ENCODE data around the gene A2ML1.
"Not testable (repeated sequence)": the region's sequence is repeated elsewhere in the genome, so short reads cannot be mapped to it uniquely, and the experiment has no call there.

Gene A2ML1

DNA sequence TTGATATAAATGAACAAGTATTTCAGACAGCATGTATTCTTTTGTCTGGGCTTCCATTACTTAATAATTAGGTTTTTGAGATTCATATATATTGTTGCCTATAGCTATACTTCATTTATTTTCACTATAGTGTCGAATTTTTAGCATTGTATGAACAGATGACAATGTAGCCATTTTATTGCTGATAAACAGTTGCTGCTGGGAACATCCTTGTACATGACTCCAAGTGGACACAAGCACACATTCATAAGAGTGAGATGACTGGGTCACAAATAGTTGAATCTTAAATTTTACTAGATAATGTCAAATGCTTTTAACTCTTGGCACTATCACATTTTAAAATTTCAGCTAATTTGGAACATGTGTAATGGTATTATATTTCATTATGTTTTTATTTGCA, 72.6 kb downstream of the A2ML1 start:
- DNase-seq (ENCODE audit: low spot score): no peak
- in situ Hi-C loops (cut with MboI; ENCODE audit: low pct_unique_long_range_greater_than_20kb, low sequenced_read_pairs, unreplicated experiment): no loop called here
- TF ChIP-seq, protein P1, sequence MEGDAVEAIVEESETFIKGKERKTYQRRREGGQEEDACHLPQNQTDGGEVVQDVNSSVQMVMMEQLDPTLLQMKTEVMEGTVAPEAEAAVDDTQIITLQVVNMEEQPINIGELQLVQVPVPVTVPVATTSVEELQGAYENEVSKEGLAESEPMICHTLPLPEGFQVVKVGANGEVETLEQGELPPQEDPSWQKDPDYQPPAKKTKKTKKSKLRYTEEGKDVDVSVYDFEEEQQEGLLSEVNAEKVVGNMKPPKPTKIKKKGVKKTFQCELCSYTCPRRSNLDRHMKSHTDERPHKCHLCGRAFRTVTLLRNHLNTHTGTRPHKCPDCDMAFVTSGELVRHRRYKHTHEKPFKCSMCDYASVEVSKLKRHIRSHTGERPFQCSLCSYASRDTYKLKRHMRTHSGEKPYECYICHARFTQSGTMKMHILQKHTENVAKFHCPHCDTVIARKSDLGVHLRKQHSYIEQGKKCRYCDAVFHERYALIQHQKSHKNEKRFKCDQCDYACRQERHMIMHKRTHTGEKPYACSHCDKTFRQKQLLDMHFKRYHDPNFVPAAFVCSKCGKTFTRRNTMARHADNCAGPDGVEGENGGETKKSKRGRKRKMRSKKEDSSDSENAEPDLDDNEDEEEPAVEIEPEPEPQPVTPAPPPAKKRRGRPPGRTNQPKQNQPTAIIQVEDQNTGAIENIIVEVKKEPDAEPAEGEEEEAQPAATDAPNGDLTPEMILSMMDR (IDR thresholded peaks at IDR 0.05; ENCODE audit: extremely low read depth, insufficient read depth, missing control alignments): no peak

DNA sequence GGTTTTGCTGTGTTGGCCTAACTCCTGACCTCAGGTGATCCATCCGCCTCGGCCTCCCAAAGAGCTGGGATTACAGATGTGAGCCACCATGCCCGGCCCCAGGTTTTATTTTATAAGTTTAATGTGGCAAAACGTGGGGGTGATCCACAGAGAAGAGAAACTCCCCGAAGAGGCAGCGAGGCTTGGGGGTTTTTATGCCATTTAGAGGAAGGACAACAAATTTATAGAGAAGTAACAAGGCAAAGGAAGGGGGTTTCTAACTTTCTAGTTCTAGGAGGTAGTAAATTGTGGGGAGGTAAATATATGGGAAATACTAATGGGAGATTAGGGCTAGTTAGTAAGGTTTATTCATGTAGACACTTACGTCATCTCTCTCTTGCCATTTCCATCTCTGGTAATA, 74.7 kb downstream of the A2ML1 start:
- TF ChIP-seq, protein P1 (IDR thresholded peaks at IDR 0.05; ENCODE audit: extremely low read depth, insufficient read depth, missing control alignments): no peak
- DNase-seq (ENCODE audit: low spot score): no peak
- in situ Hi-C loops (cut with MboI; ENCODE audit: low pct_unique_long_range_greater_than_20kb, low sequenced_read_pairs, unreplicated experiment): no loop called here

DNA sequence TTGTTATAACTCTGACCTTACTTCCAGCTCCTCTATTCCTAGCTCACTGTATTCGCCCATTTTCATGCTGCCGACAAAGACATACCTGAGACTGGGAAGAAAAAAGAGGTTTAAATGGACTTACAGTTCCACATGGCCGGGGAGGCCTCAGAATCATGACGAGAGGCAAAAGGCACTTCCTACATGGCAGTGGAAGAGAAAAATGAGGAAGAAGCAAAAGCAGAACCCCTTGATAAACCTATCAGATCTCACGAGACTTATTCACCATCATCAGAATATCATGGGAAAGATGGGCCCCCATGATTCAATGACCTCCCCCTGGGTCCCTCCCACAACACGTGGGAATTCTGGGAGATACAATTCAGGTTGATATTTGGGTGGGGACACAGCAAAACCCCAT, 77.4 kb downstream of the A2ML1 start:
- DNase-seq (ENCODE audit: low spot score): no peak
- TF ChIP-seq, protein P1 (IDR thresholded peaks at IDR 0.05; ENCODE audit: extremely low read depth, insufficient read depth, missing control alignments): no peak
- in situ Hi-C loops (cut with MboI; ENCODE audit: low pct_unique_long_range_greater_than_20kb, low sequenced_read_pairs, unreplicated experiment): no loop called here

DNA sequence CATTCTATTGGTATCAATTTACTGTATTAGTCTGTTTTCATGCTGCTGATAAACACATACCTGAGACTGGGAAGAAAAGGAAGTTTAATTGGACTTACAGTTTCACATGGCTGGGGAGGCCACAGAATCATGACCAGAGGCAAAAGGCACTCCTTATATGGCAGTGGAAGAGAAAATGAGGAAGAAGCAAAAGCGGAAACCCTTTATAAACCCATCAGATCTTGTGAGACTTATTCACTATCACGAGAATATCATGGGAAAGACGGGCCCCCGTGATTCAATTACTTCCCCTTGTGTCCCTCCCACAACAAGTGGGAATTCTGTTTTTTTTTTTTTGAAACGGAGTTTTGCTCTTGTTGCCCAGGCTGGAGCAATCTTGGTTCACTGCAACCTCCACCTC, 80.3 kb downstream of the A2ML1 start:
- in situ Hi-C loops (cut with MboI; ENCODE audit: low pct_unique_long_range_greater_than_20kb, low sequenced_read_pairs, unreplicated experiment): not testable (repeated sequence)

DNA sequence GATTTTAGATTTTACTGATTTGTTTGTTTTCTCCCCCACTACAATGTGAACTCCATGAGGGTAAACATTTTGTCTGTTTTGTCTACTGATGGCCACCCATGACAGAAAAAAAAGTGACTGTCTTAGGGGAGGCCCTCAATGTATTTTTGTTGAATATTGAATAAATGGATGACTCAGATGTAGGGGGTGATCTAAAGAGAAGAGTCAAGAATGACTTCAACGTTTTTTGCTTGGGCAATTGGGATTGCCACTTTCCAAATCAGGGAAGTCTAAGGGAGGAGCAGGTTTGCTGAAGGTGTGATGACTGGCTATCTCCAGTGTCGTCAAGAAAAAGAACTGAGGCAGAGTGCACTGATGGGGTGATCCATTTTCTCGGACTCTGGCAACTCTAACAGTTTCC, 81.2 kb downstream of the A2ML1 start:
- DNase-seq (ENCODE audit: low spot score): no peak
- TF ChIP-seq, protein P1 (IDR thresholded peaks at IDR 0.05; ENCODE audit: extremely low read depth, insufficient read depth, missing control alignments): no peak
- in situ Hi-C loops (cut with MboI; ENCODE audit: low pct_unique_long_range_greater_than_20kb, low sequenced_read_pairs, unreplicated experiment): no loop called here

More for the DNA sequence above, 80.3 kb downstream of the A2ML1 start:
- not testable (repeated sequence) for DNase-seq (ENCODE audit: low spot score)

DNA sequence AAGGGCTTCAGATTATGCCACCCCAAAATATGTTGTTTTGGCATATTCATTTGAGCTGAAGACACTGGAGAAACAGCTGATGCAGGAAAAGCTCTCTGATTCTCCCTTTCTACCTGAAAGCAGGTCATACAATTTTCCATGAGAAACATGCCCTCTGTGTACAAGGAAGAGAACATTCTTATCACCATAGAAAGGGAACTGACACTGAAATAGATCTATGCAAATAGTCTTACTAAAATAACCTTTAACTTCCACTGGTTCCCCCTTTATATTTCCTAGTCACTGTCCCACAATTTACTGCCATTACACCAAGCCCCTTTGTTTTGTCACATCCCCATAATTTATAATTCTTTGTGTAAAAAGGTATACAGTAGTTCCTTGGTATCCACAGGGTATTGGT, 82.2 kb downstream of the A2ML1 start:
- TF ChIP-seq, protein P1 (IDR thresholded peaks at IDR 0.05; ENCODE audit: extremely low read depth, insufficient read depth, missing control alignments): no peak
- in situ Hi-C loops (cut with MboI; ENCODE audit: low pct_unique_long_range_greater_than_20kb, low sequenced_read_pairs, unreplicated experiment): no loop called here
- DNase-seq (ENCODE audit: low spot score): no peak

DNA sequence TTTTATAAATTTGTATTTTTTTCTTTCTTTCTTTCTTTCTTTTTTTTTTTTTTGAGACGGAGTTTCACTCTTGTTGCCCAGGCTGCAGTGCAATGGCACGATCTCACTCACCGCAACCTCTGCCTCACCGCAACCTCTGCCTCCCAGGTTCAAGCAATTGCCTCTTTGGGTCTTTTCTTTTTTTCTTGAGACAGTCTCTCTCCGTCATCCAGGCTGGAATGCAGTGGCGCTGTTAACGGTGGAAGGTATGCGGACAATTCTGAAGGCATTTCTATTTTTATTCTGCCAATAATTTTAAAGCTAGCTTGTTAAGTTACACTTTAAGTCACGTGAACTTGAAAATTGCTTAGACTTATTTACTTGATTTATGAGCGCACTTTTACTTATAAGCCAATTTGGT, 83.1 kb downstream of the A2ML1 start:
- no peak for DNase-seq (ENCODE audit: low spot score)
- TF ChIP-seq, protein P1 (IDR thresholded peaks at IDR 0.05; ENCODE audit: extremely low read depth, insufficient read depth, missing control alignments): no peak
- in situ Hi-C loops (cut with MboI; ENCODE audit: low pct_unique_long_range_greater_than_20kb, low sequenced_read_pairs, unreplicated experiment): no loop called here

Measured in GM13977 (cell line).